GM18519 (cell line): Measurements from ENCODE around the gene TNFSF12.
"Not testable (repeated sequence)": the region's sequence is repeated elsewhere in the genome, so short reads cannot be mapped to it uniquely, and the experiment has no call there.

ENCODE experiments used
- ATAC-seq: cut with Tn5 transposase; IDR thresholded peaks from one replicate; pipeline ENCODE4 v1.9.1; 2021; ENCODE audit warnings: mild to moderate bottlenecking, moderate library complexity; ENCODE audit not compliant: unreplicated experiment, low FRiP score

The TNFSF12 gene

GRCh38 chr17:7583253-7584109 lies 34.6 kb downstream of the TNFSF12 start, which contains the start of gene MPDU1:
TSS of gene MPDU1 (plus strand) at chr17:7583852. CDS start at chr17:7583863, 11 bp downstream.
- peak; percentile 38 for ATAC-seq

GRCh38 chr17:7586673-7587419 lies 38.0 kb downstream of the TNFSF12 start:
- ATAC-seq = no peak

GRCh38 chr17:7587420-7588151 lies 38.7 kb downstream of the TNFSF12 start:
- no peak for ATAC-seq

- no peak for ATAC-seq
Measured at GRCh38 chr17:7588553-7589203, 39.8 kb downstream of the TNFSF12 start.

GRCh38 chr17:7589204-7589868 lies 40.5 kb downstream of the TNFSF12 start:
- ATAC-seq = no peak

GRCh38 chr17:7589891-7590691 lies 41.2 kb downstream of the TNFSF12 start, which contains the start of gene SOX15:
TSS of gene SOX15 (minus strand) at chr17:7590094. CDS start at chr17:7589676, 418 bp downstream.
- ATAC-seq = no peak

- no peak for ATAC-seq
Measured at GRCh38 chr17:7590743-7591142, 41.9 kb downstream of the TNFSF12 start.

GRCh38 chr17:7591596-7591995 lies 42.7 kb downstream of the TNFSF12 start:
- no peak for ATAC-seq

GRCh38 chr17:7592422-7593021 lies 43.7 kb downstream of the TNFSF12 start:
- no peak for ATAC-seq

- no peak for ATAC-seq
Measured at GRCh38 chr17:7593296-7593695, 44.4 kb downstream of the TNFSF12 start.

- ATAC-seq = not testable (repeated sequence)
Measured at GRCh38 chr17:7597561-7597960, 48.7 kb downstream of the TNFSF12 start.

- ATAC-seq = no peak
Measured at GRCh38 chr17:7606280-7606679, 57.4 kb downstream of the TNFSF12 start.
